Measurements from ENCODE around the gene EPHA7.

GRCh38 chr6:93194480-93194879 is 224.9 kb downstream of the EPHA7 start:
- TF ChIP-seq POLR2AphosphoS5 (IDR thresholded peaks at IDR 0.05; ENCODE audit: borderline replicate concordance, low read depth, low read length) (no peak), EZH2 (IDR thresholded peaks at IDR 0.05) (no peak)
